ENCODE measurements around the gene LRIT1.

DNA sequence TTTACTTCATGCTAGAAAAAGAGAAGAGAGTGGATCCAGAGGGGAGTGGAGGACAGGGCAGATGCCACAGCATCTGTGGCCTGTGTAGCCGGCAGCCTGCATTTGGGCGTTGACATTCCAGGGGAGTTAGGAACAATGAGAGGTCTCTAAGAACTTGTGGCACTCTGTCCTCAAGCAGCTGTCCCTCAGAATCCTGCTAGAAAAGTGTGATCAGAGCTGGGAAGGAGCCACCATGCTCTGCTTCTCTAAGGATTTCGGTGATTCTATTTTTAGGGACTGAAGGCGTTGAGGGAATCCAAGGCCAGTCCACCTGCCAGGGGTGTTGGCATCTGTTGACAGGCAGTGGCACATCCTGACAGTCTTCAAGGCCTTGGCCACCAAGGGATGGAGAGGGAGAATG, 23.6 kb downstream of the LRIT1 start:
- TF ChIP-seq, protein P1, sequence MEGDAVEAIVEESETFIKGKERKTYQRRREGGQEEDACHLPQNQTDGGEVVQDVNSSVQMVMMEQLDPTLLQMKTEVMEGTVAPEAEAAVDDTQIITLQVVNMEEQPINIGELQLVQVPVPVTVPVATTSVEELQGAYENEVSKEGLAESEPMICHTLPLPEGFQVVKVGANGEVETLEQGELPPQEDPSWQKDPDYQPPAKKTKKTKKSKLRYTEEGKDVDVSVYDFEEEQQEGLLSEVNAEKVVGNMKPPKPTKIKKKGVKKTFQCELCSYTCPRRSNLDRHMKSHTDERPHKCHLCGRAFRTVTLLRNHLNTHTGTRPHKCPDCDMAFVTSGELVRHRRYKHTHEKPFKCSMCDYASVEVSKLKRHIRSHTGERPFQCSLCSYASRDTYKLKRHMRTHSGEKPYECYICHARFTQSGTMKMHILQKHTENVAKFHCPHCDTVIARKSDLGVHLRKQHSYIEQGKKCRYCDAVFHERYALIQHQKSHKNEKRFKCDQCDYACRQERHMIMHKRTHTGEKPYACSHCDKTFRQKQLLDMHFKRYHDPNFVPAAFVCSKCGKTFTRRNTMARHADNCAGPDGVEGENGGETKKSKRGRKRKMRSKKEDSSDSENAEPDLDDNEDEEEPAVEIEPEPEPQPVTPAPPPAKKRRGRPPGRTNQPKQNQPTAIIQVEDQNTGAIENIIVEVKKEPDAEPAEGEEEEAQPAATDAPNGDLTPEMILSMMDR (IDR thresholded peaks at IDR 0.05): no peak
- TF ChIP-seq POLR2A (IDR thresholded peaks at IDR 0.05): no peak
